Activated naive CD4-positive, alpha-beta T cell treated with anti-CD3 and anti-CD28 coated beads for 36 hours (primary cell): ENCODE results near the gene SLC7A1. TPM values are rescaled to one million over a fixed set of nuclear protein-coding genes. Genes with fewer than 3 reads are reported as not detected.

ENCODE experiments used
- CTCF ChIA-PET: fragments of 350-600 bp; sonication (Branson Sonifier 250); formaldehyde crosslinking; loops from one replicate; lab custom pipeline; 2021; ENCODE audit warnings: antibody characterized with exemption; lab: Charles Lee
- DNase-seq: peaks from one replicate; pipeline ENCODE4 v3.0.0-alpha.2; 2020
- H3K27ac Mint-ChIP-seq: one replicate; pipeline ENCODE4 v1.8.0; 2021; ENCODE audit warnings: mild to moderate bottlenecking, mixed read lengths
- H3K27me3 Mint-ChIP-seq: one replicate; pipeline ENCODE4 v1.8.0; 2021; ENCODE audit warnings: low read depth, mixed read lengths
- H3K36me3 Mint-ChIP-seq: one replicate; pipeline ENCODE4 v1.8.0; 2021; ENCODE audit warnings: low read depth, mixed read lengths
- H3K4me1 Mint-ChIP-seq: one replicate; pipeline ENCODE4 v1.8.0; 2021; ENCODE audit warnings: low read depth, mixed read lengths
- H3K4me3 Mint-ChIP-seq: one replicate; pipeline ENCODE4 v1.8.0; 2021; ENCODE audit warnings: mild to moderate bottlenecking, moderate library complexity, mixed read lengths
- H3K9me3 Mint-ChIP-seq: one replicate; pipeline ENCODE4 v1.8.0; 2021; ENCODE audit warnings: mixed read lengths
- intact Hi-C: fragments of 100-400 bp; cut with micrococcal nuclease; formaldehyde crosslinking; loops from one replicate; pipeline ENCODE4 v1.15.1; 2023
- total RNA-seq, 2 experiments: library from RNA; stranded (reverse); gene quantifications; one replicate each; pipeline ENCODE4 v1.2.3, GENCODE V29; 2021

SLC7A1 gene
- total RNA-seq, 2 experiments from 2014 or later = 115 to 119 TPM

GRCh38 chr13:29474991-29475390 lies 120.5 kb downstream of the SLC7A1 start:
- intact Hi-C loops = no loop called here
- H3K27me3 Mint-ChIP-seq = peaks cover 2% of the 10 kb centered on the region
- H3K27ac Mint-ChIP-seq = no peak overlapping the region
- no peak overlapping the region for H3K4me3 Mint-ChIP-seq
- CTCF ChIA-PET = interaction anchor here (3.8 kb wide), 1 partner anchor 20 kb away, joined by 15 read pairs; no protein-coding TSS in a partner anchor
- H3K4me1 Mint-ChIP-seq = no peaks in the 10 kb centered on the region
- no peaks in the 10 kb centered on the region for H3K36me3 Mint-ChIP-seq
- no peak for DNase-seq
- H3K9me3 Mint-ChIP-seq = no peaks in the 10 kb centered on the region

GRCh38 chr13:29473166-29473565 lies 122.3 kb downstream of the SLC7A1 start:
- Mint-ChIP-seq H3K4me3 (no peak overlapping the region), H3K36me3 (no peaks in the 10 kb centered on the region), H3K27ac (no peak overlapping the region), H3K4me1 (no peaks in the 10 kb centered on the region), H3K27me3 (peaks cover 2% of the 10 kb centered on the region), H3K9me3 (no peaks in the 10 kb centered on the region)
- DNase-seq = no peak
- CTCF ChIA-PET = interaction anchor here (0.6 to 3.8 kb wide), 16 partner anchors 9 to 378 kb away, joined by 3 to 15 read pairs (median 4); no protein-coding TSS in a partner anchor
- intact Hi-C loops = loop anchor here (2.0 kb wide), 1 partner anchor 236 kb away; no protein-coding TSS in a partner anchor

- no peaks in the 10 kb centered on the region for H3K36me3 Mint-ChIP-seq
- CTCF ChIA-PET = interaction anchor here (0.5 to 3.8 kb wide), 17 partner anchors 8 to 947 kb away, joined by 3 to 15 read pairs (median 4); no protein-coding TSS in a partner anchor
- intact Hi-C loops = loop anchor here (2.0 kb wide), 1 partner anchor 236 kb away; no protein-coding TSS in a partner anchor
- no peak overlapping the region for H3K27ac Mint-ChIP-seq
- peaks cover 2% of the 10 kb centered on the region for H3K27me3 Mint-ChIP-seq
- no peak overlapping the region for H3K4me3 Mint-ChIP-seq
- H3K4me1 Mint-ChIP-seq = no peaks in the 10 kb centered on the region
- no peaks in the 10 kb centered on the region for H3K9me3 Mint-ChIP-seq
- DNase-seq = peak; percentile 65
Observed at GRCh38 chr13:29472332-29472961, 123.0 kb downstream of the SLC7A1 start.

- intact Hi-C loops = no loop called here
- Mint-ChIP-seq H3K4me3 (no peak overlapping the region), H3K36me3 (no peaks in the 10 kb centered on the region), H3K27ac (no peak overlapping the region), H3K27me3 (peaks cover 2% of the 10 kb centered on the region), H3K9me3 (no peaks in the 10 kb centered on the region), H3K4me1 (no peaks in the 10 kb centered on the region)
- no peak for DNase-seq
- CTCF ChIA-PET = interaction anchor here (0.5 to 3.1 kb wide), 8 partner anchors 37 to 948 kb away, joined by 3 to 15 read pairs (median 4); no protein-coding TSS in a partner anchor
Observed at GRCh38 chr13:29471551-29471950, 123.9 kb downstream of the SLC7A1 start.

- intact Hi-C loops = no loop called here
- Mint-ChIP-seq H3K9me3 (no peaks in the 10 kb centered on the region), H3K4me3 (no peak overlapping the region), H3K27ac (no peak overlapping the region), H3K4me1 (no peaks in the 10 kb centered on the region), H3K27me3 (no peaks in the 10 kb centered on the region), H3K36me3 (no peaks in the 10 kb centered on the region)
- CTCF ChIA-PET = no interaction called here
- no peak for DNase-seq
Observed at GRCh38 chr13:29465741-29466293, 129.7 kb downstream of the SLC7A1 start.

GRCh38 chr13:29464105-29464679 lies 131.3 kb downstream of the SLC7A1 start:
- intact Hi-C loops = no loop called here
- Mint-ChIP-seq H3K4me3 (no peak overlapping the region), H3K4me1 (no peaks in the 10 kb centered on the region), H3K27me3 (peaks cover 3% of the 10 kb centered on the region), H3K36me3 (no peaks in the 10 kb centered on the region), H3K9me3 (no peaks in the 10 kb centered on the region), H3K27ac (no peak overlapping the region)
- no peak for DNase-seq
- CTCF ChIA-PET = interaction anchor here (1.3 to 1.7 kb wide), 2 partner anchors 9 to 44 kb away, joined by 3 to 8 read pairs; no protein-coding TSS in a partner anchor

- H3K27me3 Mint-ChIP-seq = peaks cover 3% of the 10 kb centered on the region
- CTCF ChIA-PET = no interaction called here
- intact Hi-C loops = no loop called here
Observed at GRCh38 chr13:29459813-29460355, 135.6 kb downstream of the SLC7A1 start.

More at GRCh38 chr13:29459813-29460355, 135.6 kb downstream of the SLC7A1 start:
- no peaks in the 10 kb centered on the region for H3K4me1 Mint-ChIP-seq
- no peak overlapping the region for H3K4me3 Mint-ChIP-seq
- H3K9me3 Mint-ChIP-seq = no peaks in the 10 kb centered on the region
- no peak overlapping the region for H3K27ac Mint-ChIP-seq
- H3K36me3 Mint-ChIP-seq = no peaks in the 10 kb centered on the region
- DNase-seq = no peak
